MM.1S (cell line): ENCODE data around the gene SLFN12L.

Experiments
- EZH2 ChIP-seq: fragments of 300-600 bp; sonication (generic); optimal IDR thresholded peaks from 2 replicates; pipeline ENCODE3; 2017; ENCODE audit warnings: low read depth, mild to moderate bottlenecking, antibody characterized with exemption, low read length, mixed read lengths
- TF ChIP-seq, protein P1 (sequence below): fragments of 300-600 bp; sonication (generic); IDR thresholded peaks from 2 replicates; pipeline ENCODE4 v1.5.1; 2016; ENCODE audit warnings: antibody characterized with exemption, low read length, mixed read lengths

DNA sequence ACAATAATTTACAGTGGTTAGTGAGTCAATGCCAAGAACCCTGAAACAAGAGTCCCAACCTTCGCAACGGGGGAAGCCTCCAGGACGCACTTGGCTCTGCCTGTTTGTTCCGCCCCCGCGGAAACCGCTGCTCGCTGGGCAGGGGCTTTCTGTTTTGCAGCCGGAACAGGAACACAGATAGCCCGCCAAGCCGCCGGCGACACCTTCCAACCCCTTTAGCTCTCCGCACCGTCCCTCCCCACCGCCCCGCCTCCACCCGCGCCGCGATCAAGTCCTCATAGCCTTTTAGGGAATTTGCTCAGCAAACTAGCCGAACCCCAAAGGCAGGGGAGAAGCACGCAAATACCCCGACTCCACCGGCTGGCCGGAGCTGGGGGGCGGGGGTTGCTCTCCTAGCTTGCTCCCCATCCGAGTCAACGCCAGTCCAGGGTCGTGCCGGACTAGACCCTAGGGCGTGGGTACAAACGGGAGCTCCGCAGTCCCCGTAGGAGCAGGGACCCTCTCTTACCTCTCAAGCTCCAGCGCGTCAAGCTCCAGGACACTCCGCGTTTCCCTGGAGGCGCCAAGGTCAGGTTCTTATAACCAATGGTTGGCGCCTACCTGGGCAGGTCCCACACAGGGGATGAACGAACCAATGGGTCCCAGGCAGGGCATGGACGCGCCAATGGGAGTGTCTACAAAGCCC is 89.1 kb downstream of the SLFN12L start, which contains the start of gene SLFN13:
- TF ChIP-seq, protein P1, sequence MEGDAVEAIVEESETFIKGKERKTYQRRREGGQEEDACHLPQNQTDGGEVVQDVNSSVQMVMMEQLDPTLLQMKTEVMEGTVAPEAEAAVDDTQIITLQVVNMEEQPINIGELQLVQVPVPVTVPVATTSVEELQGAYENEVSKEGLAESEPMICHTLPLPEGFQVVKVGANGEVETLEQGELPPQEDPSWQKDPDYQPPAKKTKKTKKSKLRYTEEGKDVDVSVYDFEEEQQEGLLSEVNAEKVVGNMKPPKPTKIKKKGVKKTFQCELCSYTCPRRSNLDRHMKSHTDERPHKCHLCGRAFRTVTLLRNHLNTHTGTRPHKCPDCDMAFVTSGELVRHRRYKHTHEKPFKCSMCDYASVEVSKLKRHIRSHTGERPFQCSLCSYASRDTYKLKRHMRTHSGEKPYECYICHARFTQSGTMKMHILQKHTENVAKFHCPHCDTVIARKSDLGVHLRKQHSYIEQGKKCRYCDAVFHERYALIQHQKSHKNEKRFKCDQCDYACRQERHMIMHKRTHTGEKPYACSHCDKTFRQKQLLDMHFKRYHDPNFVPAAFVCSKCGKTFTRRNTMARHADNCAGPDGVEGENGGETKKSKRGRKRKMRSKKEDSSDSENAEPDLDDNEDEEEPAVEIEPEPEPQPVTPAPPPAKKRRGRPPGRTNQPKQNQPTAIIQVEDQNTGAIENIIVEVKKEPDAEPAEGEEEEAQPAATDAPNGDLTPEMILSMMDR, result no peak
- TF ChIP-seq EZH2, result no peak
